Bronchial epithelial cell (primary cell): Measurements from ENCODE around the gene PDGFA. TPM values are rescaled to one million over a fixed set of nuclear protein-coding genes. Genes with fewer than 3 reads are reported as not detected.

Experiments
- DNase-seq: peaks from one replicate; pipeline ENCODE4 v3.0.0-alpha.2; 2010; ENCODE audit warnings: low read depth
- FAIRE-seq: peaks from 2 replicates; lab custom pipeline; 2011; peaks lifted over from hg19 to GRCh38; lab: Jason Lieb, UNC
- H3K27me3 ChIP-seq: 2 replicates; pipeline ENCODE4 v1.5.1; 2011; ENCODE audit warnings: low read length; ENCODE audit not compliant: control insufficient read depth, insufficient read depth
- H3K36me3 ChIP-seq: 2 replicates; pipeline ENCODE4 v1.5.1; 2011; ENCODE audit warnings: low read length; ENCODE audit not compliant: control insufficient read depth, insufficient read depth
- H3K4me3 ChIP-seq: 2 replicates; pipeline ENCODE4 v1.5.1; 2011; ENCODE audit warnings: mild to moderate bottlenecking, low read depth, low read length, control low read depth
- CTCF ChIP-seq: IDR thresholded peaks from 2 replicates; pipeline ENCODE4 v1.5.1; 2011; ENCODE audit warnings: mild to moderate bottlenecking, moderate library complexity, low read length, control low read depth, inconsistent platforms; ENCODE audit not compliant: insufficient read depth, severe bottlenecking
- total RNA-seq: library from RNA; depleted of rRNA; stranded (reverse); fragments of >200 nt; gene quantifications from 2 replicates; pipeline ENCODE4 v1.2.1, GENCODE V29; 2014

Gene PDGFA
- total RNA-seq, 1 donor from 2014 or later: 64.8 TPM

DNA sequence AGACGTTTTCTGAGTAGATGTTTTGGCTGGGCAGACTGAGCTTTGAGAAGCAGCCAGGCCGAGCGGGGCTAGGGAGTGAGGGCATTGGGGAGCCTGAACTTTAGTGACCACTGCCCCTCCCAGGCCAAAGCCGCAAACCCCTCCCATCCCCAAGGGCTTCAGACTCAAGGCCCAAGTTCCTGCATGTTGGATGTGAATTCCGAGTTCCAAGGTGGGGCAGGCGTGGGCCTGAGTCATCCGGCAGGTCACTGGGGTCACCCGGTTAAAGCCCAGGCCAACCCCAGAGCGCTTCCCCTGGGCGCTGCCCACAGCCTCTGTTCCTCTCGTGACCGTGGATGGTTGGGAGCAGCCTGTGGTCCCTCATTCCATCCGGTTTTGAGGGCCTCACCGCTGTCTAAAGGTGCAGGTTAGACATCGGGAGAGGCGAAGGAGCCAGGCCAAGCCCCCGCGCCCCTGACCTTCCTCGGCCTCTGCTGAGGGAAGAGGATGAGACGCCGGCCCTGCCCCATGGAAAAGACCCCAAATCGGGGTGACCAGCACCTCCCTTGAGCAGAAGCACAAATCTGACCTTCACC is 6.9 kb upstream of the PDGFA start:
- Histone ChIP-seq H3K4me3 (no peak overlapping the region), H3K27me3 (no peaks in the 10 kb centered on the region), H3K36me3 (no peaks in the 10 kb centered on the region)
- TF ChIP-seq CTCF: no peak
- DNase-seq: peak; percentile 11
- no peak for FAIRE-seq

GRCh38 chr7:525740-526139 is 6.1 kb upstream of the PDGFA start:
- Histone ChIP-seq H3K4me3 (no peak overlapping the region), H3K27me3 (no peaks in the 10 kb centered on the region), H3K36me3 (no peaks in the 10 kb centered on the region)
- TF ChIP-seq CTCF: no peak
- DNase-seq (no peak), FAIRE-seq (no peak)

DNA sequence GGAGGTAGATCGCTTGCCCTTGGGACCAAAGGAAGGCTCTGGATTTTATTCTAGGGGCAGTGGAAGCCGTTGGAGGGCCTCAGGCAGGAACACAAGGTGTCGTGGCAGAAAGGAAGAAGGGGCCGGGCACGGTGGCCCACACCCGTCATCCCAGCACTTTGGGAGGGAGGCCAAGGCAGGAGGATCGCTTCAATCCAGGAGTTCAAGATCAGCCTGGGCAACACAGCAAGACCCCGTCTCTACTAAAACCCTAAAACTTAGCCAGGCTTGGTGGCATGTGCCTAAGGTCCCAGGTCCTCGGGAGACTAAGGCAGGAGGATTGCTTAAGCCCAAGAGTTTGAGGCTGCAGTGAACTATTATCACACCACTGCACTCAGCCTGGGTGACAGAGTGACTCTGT is 5.2 kb upstream of the PDGFA start:
- no peak for TF ChIP-seq CTCF
- Histone ChIP-seq H3K27me3 (no peaks in the 10 kb centered on the region), H3K36me3 (no peaks in the 10 kb centered on the region), H3K4me3 (no peak overlapping the region)
- FAIRE-seq: no peak
- no peak for DNase-seq

DNA sequence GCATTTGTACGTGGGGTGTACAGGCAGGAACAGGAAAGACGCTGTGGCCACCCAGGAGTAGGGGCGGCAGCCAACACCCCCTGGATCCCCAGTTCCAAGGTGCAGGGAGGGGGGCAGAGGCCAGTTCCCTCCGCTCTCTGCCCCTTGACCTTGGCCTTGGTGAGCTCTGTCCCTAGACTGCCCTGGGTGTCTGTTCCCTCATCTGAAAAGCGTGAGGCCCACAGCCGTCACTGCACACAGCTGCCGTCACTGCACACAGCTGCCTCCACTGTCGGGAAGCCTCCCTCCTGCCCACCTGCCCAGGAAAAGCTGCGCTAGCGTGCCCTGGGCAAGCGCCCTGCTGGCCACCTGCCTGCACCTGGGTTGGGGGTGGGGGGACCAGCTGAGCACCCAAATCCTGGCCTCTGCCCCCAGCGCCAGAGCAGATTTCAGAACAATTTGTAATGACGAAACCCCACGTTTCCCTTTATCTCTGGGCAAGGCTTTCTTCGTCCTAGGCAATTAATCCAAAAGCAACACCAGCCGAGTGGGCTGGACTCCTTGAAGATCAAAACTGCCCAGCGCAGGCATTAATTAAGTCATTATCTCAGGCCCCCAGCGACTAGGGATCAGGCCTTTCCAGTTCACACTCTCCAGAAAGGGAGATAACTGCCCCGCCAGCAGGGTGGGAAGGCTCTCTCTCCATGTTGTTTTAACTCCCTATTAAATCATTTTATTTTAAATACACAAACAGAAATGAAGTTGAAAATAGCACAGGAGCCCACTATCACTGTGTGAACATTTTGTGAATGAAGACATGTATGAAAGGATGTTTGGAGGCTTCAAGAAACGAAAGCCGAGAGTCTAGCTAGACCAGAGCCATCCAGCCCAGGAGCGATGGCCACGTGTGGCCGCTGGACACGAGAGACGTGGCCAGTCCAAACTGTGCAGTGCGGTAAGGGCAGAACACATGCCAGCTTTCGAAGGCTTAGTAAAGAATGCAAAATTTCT is 4.0 kb upstream of the PDGFA start:
- DNase-seq (no peak), FAIRE-seq (no peak)
- no peaks in the 10 kb centered on the region for H3K36me3 ChIP-seq
- H3K4me3 ChIP-seq: no peak overlapping the region
- H3K27me3 ChIP-seq: no peaks in the 10 kb centered on the region
- TF ChIP-seq CTCF: no peak

DNA sequence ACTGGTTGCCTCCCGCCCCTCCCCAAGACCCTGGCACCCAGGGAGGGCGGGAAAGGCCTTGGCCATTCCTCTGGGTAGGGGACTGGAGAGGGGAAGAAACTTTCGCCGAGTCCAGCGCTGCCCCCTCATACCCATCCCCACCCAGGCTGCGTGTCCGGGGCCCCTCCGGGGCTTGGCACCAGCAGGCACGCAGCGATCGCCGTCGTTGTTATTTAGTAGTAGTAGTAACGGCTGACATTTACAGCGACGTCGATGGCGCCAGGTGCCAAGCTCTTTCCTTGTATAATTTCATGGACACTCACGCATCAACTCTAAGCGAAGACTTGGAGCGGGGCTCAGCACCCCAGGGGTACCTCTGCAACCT is 3.3 kb upstream of the PDGFA start:
- no peaks in the 10 kb centered on the region for H3K36me3 ChIP-seq
- DNase-seq: no peak
- no peak for TF ChIP-seq CTCF
- FAIRE-seq: no peak
- no peaks in the 10 kb centered on the region for H3K27me3 ChIP-seq
- no peak overlapping the region for H3K4me3 ChIP-seq
